ENCODE data around the gene NUBPL.

The NUBPL gene, protein sequence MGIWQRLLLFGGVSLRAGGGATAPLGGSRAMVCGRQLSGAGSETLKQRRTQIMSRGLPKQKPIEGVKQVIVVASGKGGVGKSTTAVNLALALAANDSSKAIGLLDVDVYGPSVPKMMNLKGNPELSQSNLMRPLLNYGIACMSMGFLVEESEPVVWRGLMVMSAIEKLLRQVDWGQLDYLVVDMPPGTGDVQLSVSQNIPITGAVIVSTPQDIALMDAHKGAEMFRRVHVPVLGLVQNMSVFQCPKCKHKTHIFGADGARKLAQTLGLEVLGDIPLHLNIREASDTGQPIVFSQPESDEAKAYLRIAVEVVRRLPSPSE

DNA sequence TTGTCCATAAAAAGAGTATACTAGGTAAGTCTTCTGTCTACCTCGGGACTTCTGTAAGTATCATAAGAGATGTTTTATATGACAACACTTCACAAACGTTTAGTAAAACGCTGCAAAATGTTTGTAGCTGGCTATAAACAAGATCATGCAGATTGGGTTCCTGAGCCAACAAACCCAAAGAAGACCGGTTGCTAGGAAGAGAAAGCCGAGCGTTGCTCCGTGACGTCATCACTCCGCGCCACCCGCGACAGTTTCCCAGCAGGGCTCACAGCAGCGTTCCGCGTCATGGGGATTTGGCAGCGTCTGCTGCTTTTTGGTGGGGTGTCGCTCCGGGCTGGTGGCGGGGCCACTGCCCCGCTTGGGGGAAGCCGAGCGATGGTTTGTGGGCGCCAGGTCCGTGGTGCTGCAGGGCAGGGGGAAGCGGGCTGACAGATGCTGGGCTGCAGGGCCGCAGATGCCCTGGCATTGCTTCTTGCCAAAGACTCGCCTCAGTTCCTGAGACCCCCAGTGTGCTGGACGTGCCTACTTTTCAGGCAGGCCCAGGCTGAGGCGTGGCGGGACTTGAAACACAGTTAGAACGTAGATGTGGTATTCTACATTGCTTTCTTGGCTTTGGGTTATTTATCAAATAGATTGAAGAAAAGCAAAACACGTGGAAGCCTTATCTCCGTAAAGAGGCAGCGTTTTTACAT, at the start of gene NUBPL:
TSS of gene NUBPL (plus strand) at position 250 of the 692 bp plus-strand sequence. CDS start at position 286, 36 bp downstream.
- TF ChIP-seq, protein P1, sequence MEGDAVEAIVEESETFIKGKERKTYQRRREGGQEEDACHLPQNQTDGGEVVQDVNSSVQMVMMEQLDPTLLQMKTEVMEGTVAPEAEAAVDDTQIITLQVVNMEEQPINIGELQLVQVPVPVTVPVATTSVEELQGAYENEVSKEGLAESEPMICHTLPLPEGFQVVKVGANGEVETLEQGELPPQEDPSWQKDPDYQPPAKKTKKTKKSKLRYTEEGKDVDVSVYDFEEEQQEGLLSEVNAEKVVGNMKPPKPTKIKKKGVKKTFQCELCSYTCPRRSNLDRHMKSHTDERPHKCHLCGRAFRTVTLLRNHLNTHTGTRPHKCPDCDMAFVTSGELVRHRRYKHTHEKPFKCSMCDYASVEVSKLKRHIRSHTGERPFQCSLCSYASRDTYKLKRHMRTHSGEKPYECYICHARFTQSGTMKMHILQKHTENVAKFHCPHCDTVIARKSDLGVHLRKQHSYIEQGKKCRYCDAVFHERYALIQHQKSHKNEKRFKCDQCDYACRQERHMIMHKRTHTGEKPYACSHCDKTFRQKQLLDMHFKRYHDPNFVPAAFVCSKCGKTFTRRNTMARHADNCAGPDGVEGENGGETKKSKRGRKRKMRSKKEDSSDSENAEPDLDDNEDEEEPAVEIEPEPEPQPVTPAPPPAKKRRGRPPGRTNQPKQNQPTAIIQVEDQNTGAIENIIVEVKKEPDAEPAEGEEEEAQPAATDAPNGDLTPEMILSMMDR (conservative IDR thresholded peaks at IDR 0.05; ENCODE audit: low read length): no peak

DNA sequence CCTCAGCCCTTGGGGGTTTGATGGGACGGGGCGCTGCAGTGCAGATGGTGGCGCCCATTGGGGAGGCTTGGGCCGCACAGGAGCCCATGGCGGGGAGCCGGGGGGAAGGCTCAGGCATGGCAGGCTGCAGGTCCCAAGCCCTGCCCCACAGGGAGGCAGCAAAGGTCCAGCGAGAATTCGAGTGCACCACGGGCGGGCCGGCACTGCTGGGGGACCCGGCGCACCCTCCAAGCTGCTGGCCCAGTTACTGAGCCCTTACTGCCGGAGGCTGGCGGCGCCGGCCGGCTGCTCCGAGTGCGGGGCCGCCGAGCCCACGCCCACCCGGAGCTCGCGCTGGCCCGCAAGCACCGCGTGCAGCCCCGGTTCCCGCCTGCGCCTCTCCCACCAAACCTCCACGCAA, 34.1 kb upstream of the NUBPL start:
- no peak overlapping the region for H3K4me3 ChIP-seq (ENCODE audit: low read length)
- DNase-seq (ENCODE audit: low read depth): no peak
- TF ChIP-seq, protein P1 (conservative IDR thresholded peaks at IDR 0.05; ENCODE audit: low read length): no peak

More for the DNA sequence above, at the start of gene NUBPL:
- DNase-seq (ENCODE audit: low read depth): peak; percentile 95
- H3K4me3 ChIP-seq (ENCODE audit: low read length): peak within 1 kb of the TSS; percentile 82

DNA sequence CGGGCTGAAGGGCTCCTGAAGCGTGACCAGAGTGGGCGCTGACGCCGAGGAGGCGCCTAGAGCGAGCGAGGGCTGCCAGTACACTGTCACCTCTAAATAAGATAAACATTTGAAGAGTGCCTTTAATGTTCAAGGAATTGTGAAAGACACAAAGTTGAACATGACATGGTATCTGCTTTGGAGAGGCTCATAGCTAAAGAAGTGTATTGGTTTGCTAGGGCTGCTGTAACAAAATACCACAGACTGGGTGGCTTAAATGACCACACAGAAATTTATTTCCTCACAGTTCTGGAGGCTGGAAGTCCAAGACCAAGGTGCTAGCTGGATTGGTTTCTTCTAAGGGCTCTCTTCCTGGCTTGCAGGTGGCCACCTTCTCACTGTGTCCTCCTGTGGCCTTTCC, 33.7 kb upstream of the NUBPL start:
- H3K4me3 ChIP-seq (ENCODE audit: low read length): no peak overlapping the region
- DNase-seq (ENCODE audit: low read depth): no peak
- TF ChIP-seq, protein P1 (conservative IDR thresholded peaks at IDR 0.05; ENCODE audit: low read length): no peak

DNA sequence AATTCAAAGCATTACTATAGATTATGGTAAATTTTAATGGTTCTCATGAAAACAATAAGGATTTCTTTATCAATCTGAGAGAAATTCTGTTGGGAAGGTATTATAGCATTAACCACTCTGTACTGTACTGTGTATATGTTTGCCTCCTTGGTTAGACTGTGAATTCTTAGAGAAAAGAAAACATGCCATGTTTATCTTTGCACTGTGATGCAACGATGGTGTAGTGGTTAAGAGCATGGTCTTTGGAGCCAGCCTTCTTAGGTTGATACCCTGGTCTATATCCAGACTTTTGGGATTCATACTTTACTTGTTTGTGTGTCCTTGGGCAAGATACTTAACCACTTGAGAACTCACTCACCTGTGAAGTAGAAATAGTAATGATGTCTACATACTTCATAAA, 32.2 kb upstream of the NUBPL start:
- no peak overlapping the region for H3K4me3 ChIP-seq (ENCODE audit: low read length)
- DNase-seq (ENCODE audit: low read depth): no peak
- TF ChIP-seq, protein P1 (conservative IDR thresholded peaks at IDR 0.05; ENCODE audit: low read length): no peak

DNA sequence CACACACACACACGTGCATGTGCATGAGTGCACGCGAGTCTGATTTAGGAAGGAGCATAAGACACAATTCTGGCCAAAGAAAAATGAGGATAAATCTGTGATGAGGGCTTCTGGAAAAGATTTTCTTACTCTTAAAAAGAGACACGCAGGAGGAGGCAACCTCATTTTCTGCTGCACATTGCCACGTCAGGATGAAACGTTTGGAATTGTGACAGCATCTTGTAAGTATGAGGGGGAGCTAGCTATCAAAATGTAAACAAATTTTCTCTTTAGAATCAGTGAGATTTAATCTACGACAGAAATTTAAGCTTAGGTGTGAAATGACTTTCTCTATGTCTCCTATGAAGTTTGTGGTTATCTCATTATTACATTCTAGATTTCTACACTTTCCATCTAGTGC, 31.1 kb upstream of the NUBPL start:
- TF ChIP-seq, protein P1 (conservative IDR thresholded peaks at IDR 0.05; ENCODE audit: low read length): no peak
- peak; percentile 9 for DNase-seq (ENCODE audit: low read depth)
- H3K4me3 ChIP-seq (ENCODE audit: low read length): no peak overlapping the region

DNA sequence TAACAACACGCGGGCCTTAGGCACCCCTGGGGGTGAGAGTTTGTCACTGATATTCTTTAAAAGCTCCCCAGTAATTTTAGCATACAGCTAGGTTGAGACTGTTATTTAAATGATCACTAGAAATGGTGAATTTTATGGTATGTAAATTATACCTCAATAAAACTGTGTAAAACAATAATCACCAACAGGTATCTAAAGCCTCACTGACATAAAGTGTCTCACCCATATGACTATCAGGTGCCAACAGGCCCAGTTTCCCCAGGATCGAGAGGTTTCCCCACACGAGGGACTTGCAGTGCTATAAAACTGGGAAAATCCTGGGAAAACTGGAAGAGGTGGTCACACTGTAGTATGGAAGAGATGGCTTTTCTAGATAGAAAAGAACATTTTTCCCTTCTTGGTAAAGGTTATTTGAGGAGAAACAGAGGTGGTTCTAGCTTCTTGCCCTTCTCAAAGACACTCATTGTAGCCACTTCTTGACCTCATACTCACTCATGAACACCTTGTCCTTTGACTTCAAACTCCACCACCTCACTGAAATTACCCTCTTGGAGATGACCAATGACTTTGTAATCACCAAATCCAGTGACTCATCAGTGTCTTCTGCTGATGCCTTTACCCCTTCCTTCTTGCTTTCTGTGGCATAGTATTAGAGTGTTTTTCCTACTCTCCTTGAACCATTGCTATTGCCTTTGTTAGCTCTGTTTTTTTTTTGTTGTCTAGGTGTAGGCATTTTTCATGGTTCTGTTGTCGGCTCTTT, 24.8 kb upstream of the NUBPL start:
- DNase-seq (ENCODE audit: low read depth): no peak
- TF ChIP-seq, protein P1 (conservative IDR thresholded peaks at IDR 0.05; ENCODE audit: low read length): no peak
- H3K4me3 ChIP-seq (ENCODE audit: low read length): no peak overlapping the region

Measured in AG10803 (cell line).